GM12873 (cell line): ENCODE data around the gene KMT2B.

Experiments used
- TF ChIP-seq, protein P1 (sequence below): IDR thresholded peaks from 2 replicates; pipeline ENCODE4 v1.5.1; 2012; ENCODE audit warnings: low read depth, mild to moderate bottlenecking, moderate library complexity, low read length, control low read depth; ENCODE audit not compliant: insufficient read depth; ENCODE audit errors: missing control alignments

Gene KMT2B

DNA sequence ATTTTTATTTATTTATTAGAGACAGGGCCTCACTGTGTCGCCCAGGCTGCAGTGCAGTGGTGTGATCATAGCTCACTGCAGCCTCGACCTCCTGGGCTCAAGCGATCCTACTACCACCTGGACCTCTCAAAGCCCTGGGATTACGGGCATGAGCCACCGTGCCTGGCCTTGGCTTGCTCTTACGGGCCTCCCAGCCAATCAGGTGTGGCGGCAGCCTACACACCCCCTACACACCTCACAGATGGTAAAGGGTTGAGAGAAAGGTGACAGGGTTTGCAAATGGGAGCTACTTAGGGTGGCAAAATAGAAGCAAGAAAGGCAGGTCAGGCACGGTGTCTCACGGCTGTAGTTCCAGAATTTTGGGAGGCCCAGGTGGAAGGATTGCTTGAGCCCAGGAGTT, 14.5 kb upstream of the KMT2B start:
- TF ChIP-seq, protein P1, sequence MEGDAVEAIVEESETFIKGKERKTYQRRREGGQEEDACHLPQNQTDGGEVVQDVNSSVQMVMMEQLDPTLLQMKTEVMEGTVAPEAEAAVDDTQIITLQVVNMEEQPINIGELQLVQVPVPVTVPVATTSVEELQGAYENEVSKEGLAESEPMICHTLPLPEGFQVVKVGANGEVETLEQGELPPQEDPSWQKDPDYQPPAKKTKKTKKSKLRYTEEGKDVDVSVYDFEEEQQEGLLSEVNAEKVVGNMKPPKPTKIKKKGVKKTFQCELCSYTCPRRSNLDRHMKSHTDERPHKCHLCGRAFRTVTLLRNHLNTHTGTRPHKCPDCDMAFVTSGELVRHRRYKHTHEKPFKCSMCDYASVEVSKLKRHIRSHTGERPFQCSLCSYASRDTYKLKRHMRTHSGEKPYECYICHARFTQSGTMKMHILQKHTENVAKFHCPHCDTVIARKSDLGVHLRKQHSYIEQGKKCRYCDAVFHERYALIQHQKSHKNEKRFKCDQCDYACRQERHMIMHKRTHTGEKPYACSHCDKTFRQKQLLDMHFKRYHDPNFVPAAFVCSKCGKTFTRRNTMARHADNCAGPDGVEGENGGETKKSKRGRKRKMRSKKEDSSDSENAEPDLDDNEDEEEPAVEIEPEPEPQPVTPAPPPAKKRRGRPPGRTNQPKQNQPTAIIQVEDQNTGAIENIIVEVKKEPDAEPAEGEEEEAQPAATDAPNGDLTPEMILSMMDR = no peak

GRCh38 chr19:35704218-35704617, 13.6 kb upstream of the KMT2B start, which contains the start of gene ZBTB32:
Gene ZBTB32, plus strand, starts transcription at chr19:35704558. Its CDS starts 10,069 bp downstream, at chr19:35714627.
- TF ChIP-seq, protein P1 = no peak

DNA sequence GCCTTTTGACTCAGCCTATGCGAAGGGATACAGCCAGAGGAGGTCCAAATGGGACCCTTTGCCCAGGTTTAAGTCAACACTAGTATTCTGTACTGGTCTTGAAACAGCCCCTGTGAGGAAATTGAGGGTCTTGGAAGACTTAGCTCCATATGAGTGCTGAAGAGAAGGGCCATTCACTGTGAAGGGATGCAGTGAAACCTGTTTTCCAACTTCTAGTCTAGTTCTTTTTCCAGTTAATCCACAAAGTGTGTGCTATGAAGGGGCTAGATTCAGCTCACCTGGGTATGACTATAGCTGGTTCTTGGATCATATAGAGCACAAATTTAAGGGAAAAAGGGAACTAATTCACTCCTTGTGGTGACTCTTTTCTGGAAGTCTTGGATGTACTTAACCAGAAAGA, 9.4 kb upstream of the KMT2B start:
- TF ChIP-seq, protein P1 = no peak

GRCh38 chr19:35710784-35711723, 6.7 kb upstream of the KMT2B start:
- TF ChIP-seq, protein P1 = no peak

DNA sequence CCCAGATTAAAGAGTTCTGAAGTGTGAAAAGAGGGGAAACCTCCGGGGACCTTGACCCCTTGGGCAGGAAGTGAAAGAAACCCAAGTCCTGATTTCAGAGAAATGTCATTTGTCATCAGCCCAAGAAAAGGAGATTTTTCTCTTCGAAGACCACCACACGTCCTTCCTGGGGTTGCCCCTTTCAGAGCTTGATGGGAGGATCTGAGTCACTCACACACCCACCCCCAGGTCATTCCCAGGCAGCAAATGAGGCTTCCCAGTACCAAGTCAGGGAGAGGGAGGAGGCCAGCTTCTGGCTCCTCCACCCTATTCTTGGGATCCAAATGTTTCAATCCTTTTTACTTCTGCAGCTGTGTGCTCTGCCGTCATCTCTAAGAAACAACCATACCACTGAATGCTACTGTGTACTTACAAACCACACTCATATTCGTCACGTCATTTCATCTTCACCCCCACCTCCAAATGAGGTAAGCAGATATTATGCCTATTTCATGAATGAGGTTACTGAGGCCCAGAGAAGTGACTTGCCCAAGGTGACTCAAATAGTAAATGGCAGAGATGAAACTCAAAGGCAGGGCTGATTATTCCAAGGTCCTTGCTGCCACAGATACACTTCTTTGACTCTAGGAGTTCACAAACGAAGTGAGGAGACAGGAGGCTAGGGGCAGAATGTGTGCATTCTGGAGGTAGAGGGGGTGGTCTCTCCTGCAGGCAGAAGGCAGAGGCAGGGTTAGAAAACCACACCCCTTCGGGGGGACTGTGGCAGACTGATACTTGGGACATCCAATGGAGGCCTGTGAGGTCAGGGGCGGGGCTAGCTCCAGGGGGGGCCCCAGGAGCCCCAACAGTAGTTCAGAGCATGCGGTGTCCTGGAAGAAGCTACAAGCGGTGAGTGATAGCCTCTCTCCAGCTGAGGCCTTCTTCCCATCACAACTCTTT, 5.0 kb upstream of the KMT2B start:
- TF ChIP-seq, protein P1 = no peak

- TF ChIP-seq, protein P1 = no peak
These were observed 4.3 kb upstream of the KMT2B start for GRCh38 chr19:35713506-35713850.
